Measurements from ENCODE around the gene TSPAN5. TPM values are rescaled to one million over a fixed set of nuclear protein-coding genes. Genes with fewer than 3 reads are reported as not detected.

The TSPAN5 gene
- total RNA-seq, 3 donors from 2014 or later: 1.9 to 17.7 (median 12.8) TPM

DNA sequence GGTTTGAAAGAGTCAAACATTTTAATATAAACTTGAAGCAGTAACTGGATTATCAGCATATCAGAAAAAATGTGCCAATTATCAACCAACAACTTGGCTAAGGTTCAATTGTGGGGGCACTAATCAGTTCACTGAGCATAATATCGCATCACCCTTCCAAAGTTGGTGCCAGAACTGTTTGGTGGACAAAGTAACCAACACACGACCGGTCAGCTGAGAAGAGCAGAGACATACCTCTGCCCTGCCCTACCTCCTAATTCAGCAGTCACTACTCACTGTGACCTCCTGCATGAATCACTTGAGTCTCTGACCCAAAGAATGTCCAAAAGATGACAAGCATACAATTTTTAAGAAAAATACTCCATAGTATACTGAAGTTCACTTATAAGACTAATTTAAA, 53.2 kb downstream of the TSPAN5 start:
- DNase-seq (ENCODE audit: low spot score in 2 of 2): no peak
- Histone ChIP-seq H3K27ac (no peak overlapping the region), H3K4me1 (no peaks in the 10 kb centered on the region), H3K9me3 (no peaks in the 10 kb centered on the region), H3K36me3 (no peaks in the 10 kb centered on the region), H3K4me3 (no peak overlapping the region), H3K27me3 (no peaks in the 10 kb centered on the region)
- intact Hi-C loops (cut with DNase I; ENCODE audit: low total_unique reads): no loop called here
- no peak for TF ChIP-seq POLR2A (IDR thresholded peaks at IDR 0.05)
- TF ChIP-seq, protein P1, sequence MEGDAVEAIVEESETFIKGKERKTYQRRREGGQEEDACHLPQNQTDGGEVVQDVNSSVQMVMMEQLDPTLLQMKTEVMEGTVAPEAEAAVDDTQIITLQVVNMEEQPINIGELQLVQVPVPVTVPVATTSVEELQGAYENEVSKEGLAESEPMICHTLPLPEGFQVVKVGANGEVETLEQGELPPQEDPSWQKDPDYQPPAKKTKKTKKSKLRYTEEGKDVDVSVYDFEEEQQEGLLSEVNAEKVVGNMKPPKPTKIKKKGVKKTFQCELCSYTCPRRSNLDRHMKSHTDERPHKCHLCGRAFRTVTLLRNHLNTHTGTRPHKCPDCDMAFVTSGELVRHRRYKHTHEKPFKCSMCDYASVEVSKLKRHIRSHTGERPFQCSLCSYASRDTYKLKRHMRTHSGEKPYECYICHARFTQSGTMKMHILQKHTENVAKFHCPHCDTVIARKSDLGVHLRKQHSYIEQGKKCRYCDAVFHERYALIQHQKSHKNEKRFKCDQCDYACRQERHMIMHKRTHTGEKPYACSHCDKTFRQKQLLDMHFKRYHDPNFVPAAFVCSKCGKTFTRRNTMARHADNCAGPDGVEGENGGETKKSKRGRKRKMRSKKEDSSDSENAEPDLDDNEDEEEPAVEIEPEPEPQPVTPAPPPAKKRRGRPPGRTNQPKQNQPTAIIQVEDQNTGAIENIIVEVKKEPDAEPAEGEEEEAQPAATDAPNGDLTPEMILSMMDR (IDR thresholded peaks at IDR 0.05): no peak

DNA sequence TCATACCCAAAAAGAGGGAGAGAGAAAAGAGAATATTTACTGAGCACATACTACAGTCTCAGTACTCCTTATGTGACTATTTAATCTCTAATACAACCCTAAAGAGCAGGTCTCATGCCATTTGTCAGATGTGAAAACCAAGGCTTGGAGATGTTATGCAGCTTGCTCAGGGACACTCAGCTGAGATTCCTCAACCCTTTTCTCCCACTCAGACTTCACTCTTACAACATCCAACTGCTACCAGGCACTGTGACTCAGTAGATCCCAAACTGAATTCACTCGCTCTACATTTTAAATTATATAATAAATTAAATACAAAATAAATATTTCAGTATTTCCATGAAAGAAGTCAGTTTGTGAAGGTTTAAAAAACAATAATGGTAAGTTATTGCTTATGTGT, 53.7 kb downstream of the TSPAN5 start:
- Histone ChIP-seq H3K9me3 (no peaks in the 10 kb centered on the region), H3K4me1 (no peaks in the 10 kb centered on the region), H3K27ac (no peak overlapping the region), H3K4me3 (no peak overlapping the region), H3K36me3 (no peaks in the 10 kb centered on the region), H3K27me3 (no peaks in the 10 kb centered on the region)
- TF ChIP-seq, protein P1 (IDR thresholded peaks at IDR 0.05): no peak
- TF ChIP-seq POLR2A (IDR thresholded peaks at IDR 0.05) (no peak), POLR2AphosphoS5 (IDR thresholded peaks at IDR 0.05) (no peak)
- no peak for DNase-seq (ENCODE audit: low spot score in 2 of 2)
- intact Hi-C loops (cut with DNase I; ENCODE audit: low total_unique reads): no loop called here

DNA sequence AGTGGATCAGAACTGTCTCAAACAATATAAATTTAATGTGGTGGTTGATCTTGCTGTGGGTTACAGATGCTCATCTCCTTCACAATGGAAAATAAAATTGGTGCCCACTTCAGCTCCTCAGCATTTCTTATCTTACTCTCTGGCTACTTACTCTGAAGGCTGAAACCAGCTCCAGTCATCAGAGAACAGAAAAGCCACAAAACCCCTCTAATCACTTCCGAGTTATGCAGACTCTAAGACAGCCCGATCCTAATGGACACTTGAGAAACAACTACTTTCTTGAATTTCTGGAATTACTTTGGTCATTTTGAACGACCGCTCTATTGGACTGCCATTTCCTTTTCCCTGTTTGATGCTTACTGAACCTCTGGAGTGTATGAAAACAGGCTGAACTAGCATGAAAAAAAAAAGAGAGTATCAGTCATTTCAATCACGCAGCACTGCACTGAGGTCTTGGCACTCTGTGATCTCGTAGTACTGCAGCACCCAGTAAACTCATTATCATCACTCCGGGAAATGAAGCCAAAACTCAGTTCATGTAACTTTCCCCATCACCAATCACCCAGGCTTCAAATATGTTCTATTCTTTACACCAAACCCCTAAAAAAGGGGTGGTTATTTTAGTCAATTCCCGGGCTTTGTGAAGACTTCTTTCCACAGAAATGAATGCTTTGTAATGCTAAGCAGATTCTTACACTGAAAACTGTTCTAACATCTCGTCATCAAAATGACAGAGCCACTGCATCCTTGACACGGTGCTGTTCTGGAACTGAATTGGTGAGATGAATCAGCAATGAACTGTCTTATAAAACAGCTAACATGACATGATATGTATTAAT, 54.5 kb downstream of the TSPAN5 start:
- Histone ChIP-seq H3K27ac (no peak overlapping the region), H3K36me3 (no peaks in the 10 kb centered on the region), H3K9me3 (no peaks in the 10 kb centered on the region), H3K27me3 (no peaks in the 10 kb centered on the region), H3K4me1 (no peaks in the 10 kb centered on the region), H3K4me3 (no peak overlapping the region)
- DNase-seq (ENCODE audit: low spot score in 2 of 2): no peak
- intact Hi-C loops (cut with DNase I; ENCODE audit: low total_unique reads): no loop called here
- TF ChIP-seq, protein P1 (IDR thresholded peaks at IDR 0.05): no peak
- TF ChIP-seq POLR2A (IDR thresholded peaks at IDR 0.05) (no peak), POLR2AphosphoS5 (IDR thresholded peaks at IDR 0.05) (no peak)

DNA sequence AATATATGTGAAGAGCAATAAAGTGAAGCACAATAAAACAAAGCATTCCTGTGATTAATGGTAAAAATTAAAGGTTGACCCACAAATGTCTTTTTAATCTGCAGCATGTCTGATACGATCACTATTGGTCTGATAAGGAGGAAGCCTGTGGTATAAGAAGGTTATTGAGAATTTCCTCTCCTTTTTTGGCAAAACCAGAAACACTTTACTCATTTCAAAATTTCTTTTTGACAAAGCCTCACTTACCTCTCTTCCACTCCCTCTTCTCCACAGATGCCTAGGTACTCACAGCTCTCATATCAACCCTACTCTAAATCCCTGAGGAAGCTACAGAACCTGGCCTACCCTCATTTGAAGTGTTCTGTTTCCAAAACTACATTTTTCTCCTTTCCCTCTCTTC, 56.1 kb downstream of the TSPAN5 start:
- Histone ChIP-seq H3K27ac (no peak overlapping the region), H3K36me3 (no peaks in the 10 kb centered on the region), H3K9me3 (no peaks in the 10 kb centered on the region), H3K4me3 (no peak overlapping the region), H3K4me1 (no peaks in the 10 kb centered on the region), H3K27me3 (no peaks in the 10 kb centered on the region)
- DNase-seq (ENCODE audit: low spot score in 2 of 2): no peak
- intact Hi-C loops (cut with DNase I; ENCODE audit: low total_unique reads): no loop called here
- TF ChIP-seq, protein P1 (IDR thresholded peaks at IDR 0.05): no peak
- no peak for TF ChIP-seq POLR2AphosphoS5 (IDR thresholded peaks at IDR 0.05)
- no peak for TF ChIP-seq POLR2A (IDR thresholded peaks at IDR 0.05)

DNA sequence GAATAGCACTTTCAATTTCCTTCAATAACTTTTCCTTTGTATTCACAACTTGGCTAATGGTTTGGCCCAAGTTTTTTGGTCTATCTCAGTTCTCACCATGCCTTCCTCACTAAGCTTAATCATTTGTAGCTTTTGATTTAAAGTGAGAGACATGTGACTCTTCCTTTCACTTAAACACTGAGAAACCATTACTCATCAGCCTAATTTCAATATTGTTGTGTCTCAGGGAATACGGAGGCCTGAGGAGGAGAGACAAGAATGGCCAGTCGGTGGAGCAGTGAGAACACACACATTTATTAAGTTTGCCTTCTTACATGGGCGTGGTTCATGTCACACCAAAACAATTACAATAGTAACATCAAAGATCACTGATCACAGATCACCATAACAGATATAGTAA, 56.7 kb downstream of the TSPAN5 start:
- TF ChIP-seq POLR2AphosphoS5 (IDR thresholded peaks at IDR 0.05) (no peak), POLR2A (IDR thresholded peaks at IDR 0.05) (no peak)
- TF ChIP-seq, protein P1 (IDR thresholded peaks at IDR 0.05): no peak
- DNase-seq (ENCODE audit: low spot score in 2 of 2): no peak
- intact Hi-C loops (cut with DNase I; ENCODE audit: low total_unique reads): no loop called here
- no peak overlapping the region for H3K4me3 ChIP-seq
- no peaks in the 10 kb centered on the region for H3K4me1 ChIP-seq
- no peaks in the 10 kb centered on the region for H3K9me3 ChIP-seq
- no peak overlapping the region for H3K27ac ChIP-seq
- H3K27me3 ChIP-seq: no peaks in the 10 kb centered on the region
- no peaks in the 10 kb centered on the region for H3K36me3 ChIP-seq

Measured in breast epithelium (tissue), 4 donors.